Lower leg skin (tissue), 3 donors: ENCODE measurements around the gene DUSP8.

Experiments
- POLR2A ChIP-seq, 2 donors: fragments of 450-650 bp; IDR thresholded peaks; one replicate each; pipeline ENCODE4 v1.6.1; 2016 to 2017; ENCODE audit warnings: antibody characterized with exemption in 2 of 2, mild to moderate bottlenecking in 1 of 2, moderate library complexity in 1 of 2
- TF ChIP-seq, protein P1 (sequence below), 3 donors: fragments of 450-650 bp; IDR thresholded peaks; one replicate each; pipeline ENCODE4 v1.5.1; 2016; ENCODE audit warnings: antibody characterized with exemption in 3 of 3, mild to moderate bottlenecking in 3 of 3, moderate library complexity in 2 of 3

DNA sequence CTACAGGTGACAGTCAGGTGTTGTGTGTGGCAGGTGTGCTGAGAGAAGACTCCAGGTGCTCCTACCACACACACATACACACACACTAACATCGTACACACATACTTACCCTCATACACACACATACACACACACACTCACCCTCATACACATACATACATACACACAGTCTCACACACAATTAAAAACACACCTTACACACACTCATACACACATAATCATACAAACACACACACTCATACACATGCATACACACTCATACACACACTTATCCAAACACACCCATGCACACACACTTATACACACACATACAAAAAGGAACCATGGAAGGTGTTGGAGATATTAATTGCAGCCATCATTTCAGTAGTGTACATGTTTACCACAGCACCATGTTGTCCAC is 31.6 kb upstream of the DUSP8 start:
- no peak for TF ChIP-seq POLR2A (IDR thresholded peaks at IDR 0.05)
- TF ChIP-seq, protein P1, sequence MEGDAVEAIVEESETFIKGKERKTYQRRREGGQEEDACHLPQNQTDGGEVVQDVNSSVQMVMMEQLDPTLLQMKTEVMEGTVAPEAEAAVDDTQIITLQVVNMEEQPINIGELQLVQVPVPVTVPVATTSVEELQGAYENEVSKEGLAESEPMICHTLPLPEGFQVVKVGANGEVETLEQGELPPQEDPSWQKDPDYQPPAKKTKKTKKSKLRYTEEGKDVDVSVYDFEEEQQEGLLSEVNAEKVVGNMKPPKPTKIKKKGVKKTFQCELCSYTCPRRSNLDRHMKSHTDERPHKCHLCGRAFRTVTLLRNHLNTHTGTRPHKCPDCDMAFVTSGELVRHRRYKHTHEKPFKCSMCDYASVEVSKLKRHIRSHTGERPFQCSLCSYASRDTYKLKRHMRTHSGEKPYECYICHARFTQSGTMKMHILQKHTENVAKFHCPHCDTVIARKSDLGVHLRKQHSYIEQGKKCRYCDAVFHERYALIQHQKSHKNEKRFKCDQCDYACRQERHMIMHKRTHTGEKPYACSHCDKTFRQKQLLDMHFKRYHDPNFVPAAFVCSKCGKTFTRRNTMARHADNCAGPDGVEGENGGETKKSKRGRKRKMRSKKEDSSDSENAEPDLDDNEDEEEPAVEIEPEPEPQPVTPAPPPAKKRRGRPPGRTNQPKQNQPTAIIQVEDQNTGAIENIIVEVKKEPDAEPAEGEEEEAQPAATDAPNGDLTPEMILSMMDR (IDR thresholded peaks at IDR 0.05), result no peak
